Measurements from ENCODE around the gene FBXO46. TPM values are rescaled to one million over a fixed set of nuclear protein-coding genes. Genes with fewer than 3 reads are reported as not detected.
"Not testable (repeated sequence)": the region's sequence is repeated elsewhere in the genome, so short reads cannot be mapped to it uniquely, and the experiment has no call there.

Gene FBXO46
- total RNA-seq, 1 donor from 2014 or later, result 11.4 TPM

DNA sequence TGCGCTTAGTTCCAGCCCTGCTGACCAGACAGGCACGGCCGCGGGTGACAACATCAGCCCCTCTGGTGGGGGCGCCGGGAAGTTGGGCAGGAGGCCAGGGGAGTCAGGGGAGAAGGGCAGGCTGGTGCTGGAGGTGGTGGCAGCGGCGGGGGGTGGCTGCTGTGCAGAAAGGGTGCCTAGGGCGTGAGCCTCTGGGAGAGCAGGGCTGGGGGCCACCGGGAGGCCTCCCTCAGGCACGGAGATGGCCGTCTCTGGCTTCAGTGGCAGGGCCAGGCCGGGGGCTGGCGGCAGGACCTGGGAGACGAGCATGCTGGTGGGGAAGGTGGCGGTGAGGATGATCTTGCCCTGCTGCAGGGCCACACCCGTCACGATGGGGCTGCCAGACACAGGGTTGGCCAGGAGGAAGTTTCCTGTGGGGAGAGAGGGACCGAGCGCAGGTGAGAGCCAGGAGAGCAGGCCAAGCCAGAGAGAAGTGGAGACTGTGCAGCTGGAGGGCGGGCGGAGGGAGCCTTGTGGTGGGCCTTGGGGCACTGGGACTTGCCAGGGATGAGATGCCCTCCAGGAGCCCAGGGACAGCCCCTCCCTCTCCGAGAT lies 35.1 kb upstream of the FBXO46 start:
- no peak for DNase-seq

DNA sequence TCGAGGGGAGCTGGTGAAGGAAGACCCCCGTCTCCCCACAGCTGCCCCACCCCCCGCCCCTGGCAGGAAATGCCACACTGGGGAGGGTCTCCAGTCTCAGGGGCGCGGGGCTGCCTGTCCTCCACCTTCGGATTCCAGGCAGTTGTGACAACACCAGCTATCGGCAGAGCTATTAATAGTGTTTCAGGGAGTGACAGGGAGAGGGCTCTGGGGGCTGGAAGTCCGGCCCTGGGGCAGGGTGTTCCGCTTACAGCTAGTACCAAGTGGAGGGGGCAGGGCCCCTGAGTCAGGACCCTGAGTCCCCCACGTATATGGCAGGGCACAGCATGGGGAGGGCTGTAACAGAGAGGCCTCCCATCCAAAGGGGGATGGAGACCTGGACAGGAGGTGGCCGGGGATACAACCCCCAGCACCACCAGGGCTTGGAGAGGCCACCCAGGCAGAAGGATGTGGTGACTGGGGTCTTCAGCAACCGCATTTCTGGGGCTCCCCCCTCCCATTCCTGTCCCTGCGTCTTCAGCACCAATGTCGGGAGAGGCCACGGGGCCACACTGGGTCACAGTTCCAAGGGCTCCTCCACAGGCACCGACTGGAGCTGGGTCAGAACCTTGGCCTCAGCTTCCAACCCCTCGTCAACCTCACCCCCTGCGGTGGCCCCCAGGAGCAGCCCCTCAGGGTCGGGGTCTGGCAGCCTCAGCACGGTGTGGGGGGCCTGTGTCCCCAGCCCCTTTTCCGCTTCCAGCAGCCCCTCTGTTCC lies 34.4 kb upstream of the FBXO46 start:
- no peak for DNase-seq

DNA sequence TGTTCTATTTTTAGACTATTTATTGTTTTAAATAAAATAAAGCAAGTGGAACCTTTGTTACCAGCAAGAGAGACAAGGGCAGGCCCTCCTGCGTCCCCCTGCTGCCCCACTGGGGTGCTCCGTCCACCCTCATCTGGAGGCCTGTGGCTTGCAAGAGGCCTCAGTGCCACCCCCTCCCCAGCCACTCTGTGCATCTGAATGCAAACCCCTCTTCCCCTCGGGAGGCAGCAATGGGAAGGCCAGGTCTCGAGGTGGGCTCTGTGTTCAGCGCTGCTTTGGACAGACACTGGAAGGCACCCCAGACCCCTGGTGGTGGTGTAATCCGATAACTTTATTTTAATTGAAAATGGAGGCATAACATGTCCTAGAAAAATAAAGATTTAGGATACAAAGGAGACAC lies 33.8 kb upstream of the FBXO46 start:
- DNase-seq, result no peak

DNA sequence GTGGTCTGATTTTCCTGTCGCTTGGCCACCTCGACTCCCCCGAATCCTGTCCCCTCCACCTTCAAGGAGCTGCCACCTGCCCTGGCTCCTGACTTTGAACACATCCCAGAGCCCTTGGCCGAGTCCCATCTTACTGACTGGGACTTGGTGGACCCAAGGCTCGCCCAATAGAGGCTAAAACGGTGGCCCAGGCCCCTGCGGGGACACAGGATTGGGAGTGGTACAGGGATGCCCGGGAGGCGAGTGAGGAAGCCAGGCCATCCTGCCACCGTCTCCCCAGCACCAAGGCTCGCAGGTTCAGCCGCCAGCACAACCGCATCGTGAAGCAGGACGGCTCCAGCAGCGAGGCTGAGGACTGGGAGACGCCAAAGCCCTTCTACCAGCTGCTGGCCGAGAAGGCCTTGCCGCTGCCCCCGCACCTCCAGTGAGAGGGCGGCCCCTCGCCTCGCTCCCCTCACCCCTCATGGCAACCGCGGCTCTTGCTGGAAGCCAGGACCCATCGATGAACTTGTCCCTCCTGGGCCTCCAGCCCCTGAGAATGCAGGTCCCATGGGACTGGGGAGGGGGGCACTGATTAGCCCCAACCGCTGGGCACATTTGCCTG lies 33.1 kb upstream of the FBXO46 start:
- DNase-seq, result no peak

DNA sequence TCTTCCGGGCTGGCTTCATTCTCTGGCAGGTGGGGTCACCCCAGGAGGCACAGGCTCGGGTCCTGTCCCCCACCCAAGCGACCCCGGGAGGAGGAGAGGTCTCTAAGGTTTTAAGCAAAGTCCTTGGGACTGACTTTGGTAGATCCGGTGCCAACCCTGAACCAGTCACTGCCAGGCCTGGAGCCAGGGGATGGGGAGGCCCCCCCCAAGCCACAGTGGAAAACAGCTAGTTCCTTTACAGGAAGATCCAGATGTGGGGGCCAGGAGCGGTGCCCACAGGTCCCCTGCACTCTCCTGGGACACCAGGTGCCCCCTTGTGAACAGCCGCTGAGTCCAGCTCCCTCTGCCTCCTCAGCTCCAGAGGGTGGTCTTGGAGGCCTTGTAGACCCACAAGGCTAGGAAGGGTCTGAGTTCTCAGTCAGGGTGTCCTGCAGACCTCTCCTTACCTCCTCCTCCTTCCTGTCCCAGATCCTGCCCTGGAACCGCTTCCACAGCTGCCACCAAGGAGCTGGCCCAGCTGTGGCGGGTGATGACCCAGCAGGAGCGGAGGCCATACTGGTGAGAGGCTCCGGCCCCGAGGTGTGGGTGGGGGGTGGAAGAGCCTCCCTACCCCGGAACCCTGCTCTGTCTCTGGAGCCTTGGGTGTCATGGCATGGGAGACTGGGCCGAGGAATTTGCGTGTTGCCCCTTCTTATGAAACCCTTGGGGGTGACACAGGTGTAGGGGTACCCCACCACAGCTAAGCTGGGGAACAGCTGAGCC lies 32.4 kb upstream of the FBXO46 start:
- no peak for DNase-seq

DNA sequence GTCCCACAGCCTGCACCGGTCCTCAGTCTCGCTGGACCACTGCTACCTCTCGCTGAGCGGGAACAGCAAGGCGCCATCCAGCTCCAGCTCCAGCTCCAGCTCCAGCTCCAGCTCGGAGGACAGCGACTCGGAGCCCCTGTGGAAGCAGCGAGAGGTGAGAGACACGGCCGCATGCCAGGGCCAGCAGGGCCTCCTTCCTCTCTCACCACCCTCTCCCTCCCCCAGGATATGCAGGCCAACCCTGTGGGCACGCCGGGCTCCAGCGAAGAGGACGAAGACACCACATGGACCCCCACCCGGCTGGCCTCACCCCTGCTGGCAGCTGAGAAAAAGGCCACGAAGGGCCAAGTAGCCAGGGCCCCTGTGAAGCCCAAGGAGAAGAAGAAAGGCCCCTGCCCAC lies 31.0 kb upstream of the FBXO46 start:
- no peak for DNase-seq

DNA sequence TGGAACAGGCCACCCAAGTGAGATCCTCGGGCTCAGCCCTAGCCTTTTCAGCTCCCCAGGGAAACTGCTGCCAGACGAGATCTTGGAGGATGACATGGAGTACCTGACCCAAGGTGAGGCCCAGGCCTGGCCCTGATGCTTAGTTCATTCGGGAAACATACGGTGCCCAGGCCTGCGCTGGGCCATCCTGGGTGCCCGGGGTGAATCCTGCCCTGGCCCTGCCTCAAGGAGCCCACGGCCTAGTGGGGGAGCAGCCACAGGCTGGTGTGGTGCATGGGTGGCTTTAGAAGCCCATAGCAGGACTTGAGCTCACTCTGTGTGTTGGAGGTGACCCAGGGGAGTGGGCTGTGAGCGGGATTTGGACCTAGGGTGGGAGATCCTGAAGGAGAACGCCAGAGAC lies 28.2 kb upstream of the FBXO46 start:
- no peak for DNase-seq

DNA sequence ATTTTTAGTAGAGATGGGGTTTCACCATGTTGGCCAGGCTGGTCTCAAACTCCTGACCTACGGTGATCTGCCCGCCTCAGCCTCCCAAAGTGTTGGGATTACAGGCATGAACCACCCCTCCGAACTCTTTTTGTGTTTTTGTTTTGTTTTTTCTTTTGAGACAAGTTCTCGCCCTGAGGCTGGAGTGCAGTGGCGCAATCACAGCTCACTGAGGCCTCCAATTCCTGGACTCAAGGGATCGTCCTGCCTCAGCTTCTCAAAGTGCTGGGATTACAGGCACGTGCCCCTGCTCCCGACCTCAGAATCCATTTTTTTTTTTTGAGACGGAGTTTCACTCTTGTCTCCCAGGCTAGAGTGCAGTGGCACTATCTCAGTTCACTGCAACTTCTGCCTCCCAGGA lies 27.0 kb upstream of the FBXO46 start:
- no peak for DNase-seq

DNA sequence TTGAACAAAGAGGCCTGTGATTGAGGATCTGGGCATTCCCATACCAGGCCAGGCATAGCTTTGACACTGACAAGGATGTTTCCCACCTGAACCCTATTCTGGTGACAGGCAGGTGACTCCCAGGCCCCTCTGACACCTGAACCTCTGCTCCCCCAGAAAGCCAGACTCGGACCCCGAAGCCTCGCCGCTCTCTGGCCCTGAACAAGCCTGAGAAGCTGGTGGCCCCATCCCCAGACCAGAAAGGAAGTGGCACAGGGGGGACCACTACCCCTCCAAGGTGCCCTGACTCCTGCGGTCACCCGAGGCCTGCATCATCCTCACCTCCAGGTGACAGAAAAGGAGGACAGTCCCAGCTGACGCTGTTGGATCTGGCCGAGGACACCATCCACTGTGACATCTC lies 23.6 kb upstream of the FBXO46 start:
- DNase-seq, result no peak

DNA sequence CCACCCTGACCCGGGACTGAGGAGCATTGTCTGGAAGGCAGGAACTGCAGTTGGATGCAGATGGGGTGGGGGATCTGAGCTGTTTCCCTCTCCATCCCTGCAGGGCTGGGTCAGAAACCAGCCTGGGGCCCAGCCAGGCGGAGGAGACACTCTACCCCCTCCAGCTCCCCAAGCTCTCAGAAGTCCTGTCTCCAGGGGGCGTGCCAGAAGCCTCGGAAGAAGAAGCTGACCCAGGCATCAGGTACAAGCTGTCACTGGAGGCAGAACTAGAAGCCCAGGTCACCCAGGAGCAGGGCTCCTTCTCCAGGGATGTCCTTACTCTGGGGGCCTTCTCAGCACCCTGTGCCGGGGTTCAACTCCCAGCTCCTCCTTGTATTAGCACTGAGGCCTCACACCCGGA lies 22.9 kb upstream of the FBXO46 start:
- DNase-seq, result no peak

DNA sequence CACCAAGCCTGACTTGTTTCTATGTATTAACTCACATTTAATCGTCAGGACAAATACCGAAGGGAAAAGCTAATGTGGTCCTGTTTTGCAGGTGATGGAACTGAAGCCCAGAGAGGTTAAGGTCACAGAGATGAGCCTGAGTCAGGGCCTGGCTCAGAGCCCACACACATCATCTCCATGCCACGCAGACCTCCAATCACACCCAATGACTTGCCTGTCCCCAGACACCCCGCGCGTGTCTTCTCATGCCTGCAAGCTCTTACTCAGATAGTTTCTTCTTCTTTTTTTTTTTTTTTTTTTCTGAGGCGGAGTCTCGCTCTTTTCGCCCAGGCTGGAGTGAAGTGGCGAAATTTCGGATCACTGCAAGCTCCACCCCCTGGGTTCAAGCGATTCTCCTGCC lies 21.9 kb upstream of the FBXO46 start:
- no peak for DNase-seq

DNA sequence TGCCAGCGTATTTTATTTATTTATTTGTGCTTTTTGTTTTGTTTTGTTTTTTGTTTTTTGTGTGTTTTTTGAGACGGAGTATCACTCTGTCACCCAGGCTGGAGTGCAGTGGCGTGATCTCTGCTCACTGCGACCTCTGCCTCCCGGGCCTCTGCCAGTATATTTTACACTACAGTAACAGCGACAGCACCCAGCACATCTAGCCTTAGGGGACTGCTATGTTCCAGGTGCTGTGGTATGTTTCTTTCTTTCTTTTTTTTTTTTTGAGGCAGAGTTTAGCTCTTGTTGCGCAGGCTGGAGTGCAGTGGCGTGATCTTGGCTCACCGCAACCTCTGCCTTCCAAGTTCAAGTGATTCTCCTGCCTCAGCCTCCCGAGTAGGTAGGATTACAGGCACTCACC lies 20.8 kb upstream of the FBXO46 start:
- not testable (repeated sequence) for DNase-seq

DNA sequence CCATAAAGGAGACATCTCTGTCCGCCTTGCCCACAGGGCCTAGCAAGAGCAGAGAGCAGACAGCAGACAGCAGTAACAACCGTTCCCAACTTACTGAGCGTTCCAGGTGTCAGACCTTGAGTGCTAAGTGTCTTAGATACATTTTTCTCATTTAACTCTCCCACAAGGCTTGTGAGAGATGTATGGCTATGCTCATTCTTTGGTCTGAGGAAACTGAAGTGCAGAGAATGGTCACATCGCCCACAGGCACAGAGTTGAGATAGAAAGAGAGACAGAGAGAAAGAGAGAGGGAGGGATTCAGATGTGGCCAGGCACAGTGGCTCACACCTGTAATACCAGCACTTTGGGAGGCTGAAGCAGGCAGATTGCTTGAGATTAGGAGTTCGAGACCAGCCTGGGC lies 16.8 kb upstream of the FBXO46 start:
- DNase-seq, result no peak

DNA sequence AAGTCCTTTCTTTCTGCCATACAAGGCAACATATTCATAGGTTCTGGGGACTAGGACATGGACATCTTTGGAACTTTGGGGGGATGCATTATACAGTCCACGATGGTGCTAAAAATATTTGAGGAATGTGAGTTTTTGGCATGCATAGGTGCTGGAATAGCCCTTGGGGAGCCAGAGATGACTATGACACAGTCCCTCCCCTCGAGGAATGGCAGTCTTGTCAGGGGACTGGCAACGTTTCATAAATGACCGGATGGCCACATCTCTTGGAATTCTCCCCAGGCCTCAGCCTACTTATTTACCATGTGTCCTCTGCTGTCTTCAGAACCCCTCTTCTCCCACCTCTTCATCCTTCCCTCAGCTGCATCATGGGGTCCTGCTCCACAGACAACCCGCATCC lies 16.2 kb upstream of the FBXO46 start:
- DNase-seq, result no peak

DNA sequence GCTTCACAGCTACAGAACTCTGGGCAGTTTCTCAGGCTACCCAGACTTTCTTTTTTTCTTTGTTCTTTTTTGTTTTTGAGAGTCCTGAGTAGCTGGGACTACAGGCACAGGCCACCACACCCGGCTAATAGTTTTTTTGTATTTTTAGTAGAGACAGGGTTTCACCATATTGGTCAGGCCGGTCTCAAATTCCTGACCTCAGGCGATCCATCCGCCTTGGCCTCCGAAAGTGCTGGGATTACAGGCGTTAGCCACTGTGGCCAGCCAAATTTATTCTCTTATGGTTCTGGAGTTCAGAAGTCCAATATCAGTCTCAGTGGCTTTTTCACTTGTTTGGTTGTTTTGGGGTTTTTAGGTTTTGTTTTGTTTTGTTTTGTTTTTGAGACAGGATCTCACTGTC lies 14.9 kb upstream of the FBXO46 start:
- no peak for DNase-seq

DNA sequence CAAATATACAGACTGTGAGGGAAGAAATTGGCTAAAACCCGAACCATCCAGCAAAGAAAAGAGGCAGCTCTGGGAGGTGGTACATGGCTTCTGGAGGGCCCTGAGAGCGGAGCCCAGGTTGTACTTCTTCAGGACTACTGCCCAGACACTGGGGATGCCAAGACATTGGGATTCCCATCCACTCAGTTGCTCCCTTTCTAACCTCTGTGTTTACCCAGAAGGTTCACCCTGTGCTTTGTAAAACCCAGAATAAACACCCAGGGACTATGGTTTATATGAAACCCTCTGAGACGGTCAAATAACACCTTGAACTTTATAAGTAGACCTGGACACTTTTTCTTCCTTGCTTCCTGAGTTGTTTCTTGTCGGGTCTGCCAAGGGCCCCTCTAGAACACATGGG lies 12.3 kb upstream of the FBXO46 start:
- DNase-seq, result no peak

DNA sequence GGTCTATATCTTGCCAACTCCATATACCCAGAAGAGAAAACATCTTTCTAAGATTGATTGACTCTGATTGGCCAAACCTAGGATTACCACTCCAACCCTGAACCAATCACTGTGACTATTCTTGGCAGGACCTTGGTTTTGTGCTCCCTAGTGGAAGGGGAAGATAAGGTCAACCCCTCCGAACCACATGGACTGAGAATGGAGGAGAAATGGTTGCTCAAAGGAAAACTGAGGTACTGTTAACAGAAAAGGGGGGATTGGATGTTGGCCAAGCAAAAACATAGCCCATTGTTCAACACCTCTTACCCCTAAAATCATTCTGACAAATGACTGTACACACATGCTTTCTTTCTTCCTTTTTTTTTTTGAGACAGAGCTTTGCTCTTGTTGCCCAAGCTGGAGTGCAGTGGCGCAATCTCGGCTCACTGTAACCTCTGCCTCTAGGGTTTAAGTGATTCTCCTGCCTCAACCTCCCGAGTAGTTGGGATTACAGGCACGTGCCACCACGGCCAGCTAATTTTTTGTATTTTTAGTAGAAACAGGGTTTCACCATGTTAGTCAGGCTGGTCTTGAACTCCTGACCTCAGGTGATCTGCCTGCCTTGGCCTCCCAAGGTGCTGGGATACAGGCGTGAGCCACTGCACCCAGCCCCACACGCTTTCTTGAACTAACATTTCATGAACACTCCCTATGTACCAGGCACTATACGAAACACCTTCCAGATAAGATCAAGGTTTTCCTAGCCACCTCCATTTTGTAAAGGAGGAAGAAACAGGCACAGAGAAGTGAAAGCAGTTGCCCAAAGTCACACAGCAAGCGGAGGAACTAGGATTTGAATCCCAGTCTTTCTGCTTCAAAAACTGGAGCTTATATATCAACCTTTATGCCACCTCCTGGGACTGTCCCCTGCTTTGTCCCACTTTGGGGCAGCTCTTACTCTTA lies 9.1 kb upstream of the FBXO46 start:
- DNase-seq, result no peak

DNA sequence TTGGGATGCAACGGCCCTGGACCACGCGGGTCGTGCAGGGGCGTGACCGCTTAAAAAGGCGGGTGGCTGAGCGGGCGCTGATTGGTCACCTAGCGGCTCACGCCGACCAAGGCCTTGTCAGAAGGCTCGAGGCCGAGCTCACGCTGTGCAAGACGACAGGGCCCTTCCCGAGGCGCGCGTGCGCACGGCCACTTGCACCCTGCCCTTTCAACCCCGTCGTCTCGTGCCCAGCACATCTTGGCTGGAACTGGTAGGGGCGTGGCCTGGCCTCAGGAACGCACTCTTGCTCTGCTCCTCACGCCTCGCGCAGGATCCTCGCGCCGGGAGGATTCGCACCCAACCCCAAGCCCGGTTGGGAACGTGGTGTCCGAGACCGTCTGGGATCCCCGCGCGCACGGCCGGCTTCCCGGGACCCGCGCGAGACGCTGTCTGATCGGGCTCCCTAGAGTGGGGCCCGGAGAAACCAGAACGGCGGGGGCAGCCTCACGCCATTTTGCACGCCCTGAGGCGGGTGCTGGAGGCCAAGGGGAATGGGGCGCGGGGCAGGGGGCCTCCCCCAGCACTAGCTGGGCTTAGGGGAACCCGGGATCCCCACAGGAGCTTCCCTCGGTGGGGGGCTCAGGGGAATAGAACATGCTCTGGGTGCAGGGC lies 2.6 kb upstream of the FBXO46 start, which contains the start of gene MEIOSIN:
Gene MEIOSIN (plus strand): TSS at position 280 of the 651 bp plus-strand sequence. CDS start 1,938 bp downstream, outside the sequence.
- DNase-seq, result no peak

DNA sequence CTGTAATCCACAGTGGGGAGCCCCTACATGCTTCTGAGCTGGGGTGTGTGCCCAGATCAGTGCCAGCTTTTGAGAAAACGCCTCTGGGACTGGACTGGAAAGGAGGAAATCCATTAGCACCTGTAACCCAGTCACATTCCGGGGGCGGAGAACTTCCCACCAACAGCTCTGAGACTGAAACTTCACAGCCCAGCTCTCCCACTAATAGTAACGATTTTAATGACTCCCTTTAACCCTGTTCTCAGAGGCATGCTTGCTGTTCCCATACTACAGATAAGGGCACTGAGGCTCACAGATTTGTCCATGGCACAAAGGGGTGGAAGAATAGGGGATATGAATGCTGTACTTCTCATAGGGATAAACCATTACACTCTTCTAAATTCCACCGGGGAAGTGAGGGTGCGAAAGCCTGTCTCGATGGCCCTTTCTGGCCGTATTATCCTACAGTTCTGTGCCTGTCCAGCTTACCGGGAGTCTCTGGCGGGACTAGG lies 851 bp downstream of the FBXO46 start:
- DNase-seq, result no peak

DNA sequence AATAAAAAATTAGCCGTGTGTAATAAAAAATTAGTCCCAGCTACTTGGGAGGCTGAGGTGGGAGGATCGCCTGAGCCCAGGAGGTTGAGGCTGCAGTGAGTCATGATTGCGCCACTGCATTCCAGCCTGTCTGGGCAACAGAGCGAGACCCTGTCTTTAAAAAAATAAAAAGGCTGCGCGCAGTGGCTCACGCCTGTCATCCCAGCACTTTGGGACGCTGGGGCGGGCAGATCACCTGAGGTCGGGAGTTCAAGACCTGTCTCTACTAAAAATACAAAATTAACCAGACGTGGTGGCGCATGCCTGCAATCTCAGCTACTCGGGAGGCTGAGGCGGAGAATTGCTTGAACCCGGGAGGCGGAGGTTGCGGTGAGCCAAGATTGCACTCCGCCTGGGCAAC lies 2.0 kb downstream of the FBXO46 start:
- DNase-seq, result not testable (repeated sequence)

DNA sequence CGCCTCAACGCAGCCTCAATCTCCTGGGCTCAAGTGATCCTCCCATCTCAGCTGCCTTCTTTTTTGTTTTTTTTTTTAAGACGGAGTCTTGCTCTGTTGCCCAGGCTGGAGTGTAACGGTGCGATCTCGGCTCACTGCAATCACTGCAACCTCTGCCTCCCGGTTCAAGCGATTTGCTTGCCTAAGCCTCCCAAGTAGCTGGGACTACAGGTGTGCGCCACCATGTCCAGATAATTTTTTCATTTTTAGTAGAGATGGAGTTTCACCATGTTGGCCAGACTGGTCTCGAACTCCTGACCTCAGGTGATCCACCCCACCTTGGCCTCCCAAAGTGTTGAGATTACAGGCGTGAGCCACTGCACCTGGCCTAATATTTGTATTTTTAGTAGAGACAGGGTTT lies 10.6 kb downstream of the FBXO46 start:
- not testable (repeated sequence) for DNase-seq
